Measurements from ENCODE around the gene DCN.

GRCh38 chr12:91186156-91186555 lies 3.5 kb upstream of the DCN start:
- TF ChIP-seq POLR2AphosphoS5 (IDR thresholded peaks at IDR 0.05; ENCODE audit: low read depth, low read length) (no peak), POLR2A (IDR thresholded peaks at IDR 0.05; ENCODE audit: low read depth, low read length) (no peak), TAF1 (IDR thresholded peaks at IDR 0.05; ENCODE audit: borderline replicate concordance, low read depth, low read length) (no peak)

Measured in GM12892 (cell line).